ENCODE data around the gene UBASH3A. TPM values are rescaled to one million over a fixed set of nuclear protein-coding genes. Genes with fewer than 3 reads are reported as not detected.

Gene UBASH3A
- total and polyA plus RNA-seq, 4 donors = 0.58 to 0.88 (median 0.67) TPM

- Histone ChIP-seq H3K27ac (ENCODE audit: low read depth in 1 of 2, low read length in 1 of 2) (no peak overlapping the region), H3K4me3 (no peak overlapping the region), H3K4me1 (ENCODE audit: control insufficient read depth in 5 of 5, insufficient read depth in 5 of 5, low read length in 5 of 5) (peaks cover 0 to 7% (median 0%) of the 10 kb centered on the region in 5 donors), H3K9ac (ENCODE audit: insufficient read depth in 1 of 2, low read length in 2 of 2) (no peak overlapping the region), H3K9me3 (ENCODE audit: control insufficient read depth in 4 of 4, insufficient read depth in 3 of 4, low read length in 3 of 4) (peaks cover 0 to 3% (median 0%) of the 10 kb centered on the region in 4 donors), H3K36me3 (ENCODE audit: control insufficient read depth in 4 of 4, insufficient read depth in 4 of 4, low read length in 4 of 4) (no peaks in the 10 kb centered on the region), H3K27me3 (ENCODE audit: control insufficient read depth in 3 of 3, insufficient read depth in 3 of 3, low read length in 2 of 3) (no peaks in the 10 kb centered on the region)
- DNase-seq = no peak
- WGBS, 2 donors = 78 to 86% methylated on average over 12 of the region's 12 CpGs
- no peak for ATAC-seq (ENCODE audit: insufficient read depth, low FRiP score)
- no peak for TF ChIP-seq CTCF (IDR thresholded peaks at IDR 0.05; ENCODE audit: control extremely low read depth, extremely low read depth)
These were observed 5.2 kb upstream of the UBASH3A start for GRCh38 chr21:42398436-42399028.

- no peak for TF ChIP-seq CTCF (IDR thresholded peaks at IDR 0.05; ENCODE audit: control extremely low read depth, extremely low read depth)
- peaks cover 0 to 3% (median 0%) of the 10 kb centered on the region in 4 donors for H3K9me3 ChIP-seq (ENCODE audit: control insufficient read depth in 4 of 4, insufficient read depth in 3 of 4, low read length in 3 of 4)
- 73 to 83% methylated on average over 4 of the region's 4 CpGs for WGBS, 2 donors
- no peaks in the 10 kb centered on the region for H3K27me3 ChIP-seq (ENCODE audit: control insufficient read depth in 3 of 3, insufficient read depth in 3 of 3, low read length in 2 of 3)
- ATAC-seq (ENCODE audit: insufficient read depth, low FRiP score) (no peak), DNase-seq (no peak)
- no peaks in the 10 kb centered on the region for H3K36me3 ChIP-seq (ENCODE audit: control insufficient read depth in 4 of 4, insufficient read depth in 4 of 4, low read length in 4 of 4)
- H3K9ac ChIP-seq (ENCODE audit: insufficient read depth in 1 of 2, low read length in 2 of 2) = no peak overlapping the region
- H3K27ac ChIP-seq (ENCODE audit: low read depth in 1 of 2, low read length in 1 of 2) = no peak overlapping the region
- no peak overlapping the region for H3K4me3 ChIP-seq
- peaks cover 0 to 3% (median 0%) of the 10 kb centered on the region in 5 donors for H3K4me1 ChIP-seq (ENCODE audit: control insufficient read depth in 5 of 5, insufficient read depth in 5 of 5, low read length in 5 of 5)
These were observed 3.2 kb upstream of the UBASH3A start for GRCh38 chr21:42400525-42400924.

GRCh38 chr21:42401154-42401553 is 2.5 kb upstream of the UBASH3A start:
- no peak overlapping the region for H3K9ac ChIP-seq (ENCODE audit: insufficient read depth in 1 of 2, low read length in 2 of 2)

More at GRCh38 chr21:42401154-42401553, 2.5 kb upstream of the UBASH3A start:
- Histone ChIP-seq H3K27ac (ENCODE audit: low read depth in 1 of 2, low read length in 1 of 2) (no peak overlapping the region), H3K4me3 (no peak overlapping the region), H3K27me3 (ENCODE audit: control insufficient read depth in 3 of 3, insufficient read depth in 3 of 3, low read length in 2 of 3) (no peaks in the 10 kb centered on the region), H3K4me1 (ENCODE audit: control insufficient read depth in 5 of 5, insufficient read depth in 5 of 5, low read length in 5 of 5) (peaks cover 0 to under 1% (median 0%) of the 10 kb centered on the region in 5 donors), H3K9me3 (ENCODE audit: control insufficient read depth in 4 of 4, insufficient read depth in 3 of 4, low read length in 3 of 4) (peaks cover 0 to 3% (median 0%) of the 10 kb centered on the region in 4 donors), H3K36me3 (ENCODE audit: control insufficient read depth in 4 of 4, insufficient read depth in 4 of 4, low read length in 4 of 4) (no peaks in the 10 kb centered on the region)
- DNase-seq (peak; percentile 55 to 80 (median 57)), ATAC-seq (ENCODE audit: insufficient read depth, low FRiP score) (peak; percentile 27)
- WGBS, 2 donors = 50 to 67% methylated on average over 3 of the region's 3 CpGs
- no peak for TF ChIP-seq CTCF (IDR thresholded peaks at IDR 0.05; ENCODE audit: control extremely low read depth, extremely low read depth)
